ENCODE results near the gene TWNK. TPM values are rescaled to one million over a fixed set of nuclear protein-coding genes. Genes with fewer than 3 reads are reported as not detected.

The TWNK gene
- total and polyA plus RNA-seq, 9 of the 15 experiments (the other 6 are each of a cell fraction or from before 2014, with no cell fraction given), result 11.6 to 34.7 (median 17.4) TPM

GRCh38 chr10:100945754-100946153 lies 41.6 kb upstream of the TWNK start:
- no peak overlapping the region for H3K4me2 ChIP-seq (ENCODE audit: insufficient read depth, low read length)
- H3K4me1 ChIP-seq (replicated peaks in 1 of 2; ENCODE audit: control insufficient read depth in 2 of 2, insufficient read depth in 2 of 2, low read length in 2 of 2), result no peaks in the 10 kb centered on the region
- H3K9me3 ChIP-seq (replicated peaks; ENCODE audit: control insufficient read depth, insufficient read depth, low read depth, low read length), result no peaks in the 10 kb centered on the region
- POLR2A ChIA-PET, result no interaction called here
- H3K9ac ChIP-seq (ENCODE audit: insufficient read depth in 1 of 2, low read depth in 2 of 2, low read length in 2 of 2), result no peak overlapping the region
- no TSS peak for BruUV-seq (replicated peaks)
- no peaks in the 10 kb centered on the region for H3K9me1 ChIP-seq (ENCODE audit: control insufficient read depth, insufficient read depth, low read length)
- no peak overlapping the region for H3K27ac ChIP-seq (ENCODE audit: extremely low read depth, low read depth, low read length)
- FAIRE-seq, result no peak
- H2AFZ ChIP-seq (ENCODE audit: low read depth, low read length), result no peak overlapping the region
- DNase-seq (ENCODE audit: extremely low read depth in 1 of 4, low spot score in 3 of 4), result no peak
- no peaks in the 10 kb centered on the region for H4K20me1 ChIP-seq (replicated peaks; ENCODE audit: control insufficient read depth, insufficient read depth, low read length)
- no peak overlapping the region for H3K4me3 ChIP-seq
- H3K27me3 ChIP-seq (ENCODE audit: control insufficient read depth in 2 of 2, insufficient read depth in 2 of 2, low read length in 2 of 2), result no peaks in the 10 kb centered on the region
- no peak for TF ChIP-seq ARID3A (IDR thresholded peaks at IDR 0.05; ENCODE audit: borderline replicate concordance, low read depth, low read length)
- H3K79me2 ChIP-seq (ENCODE audit: control insufficient read depth, insufficient read depth, low read length), result no peaks in the 10 kb centered on the region
- intact Hi-C loops (cut with micrococcal nuclease), result no loop called here
- in situ Hi-C loops (cut with MboI), result no loop called here
- peaks cover 77% of the 10 kb centered on the region for H3K36me3 ChIP-seq (ENCODE audit: control insufficient read depth, insufficient read depth, low read length)
- CTCF ChIA-PET (ENCODE audit: low intra/inter-chr PET ratio), result no interaction called here
- no peak for ATAC-seq

GRCh38 chr10:100948916-100949315 lies 38.4 kb upstream of the TWNK start:
- DNase-seq (ENCODE audit: extremely low read depth in 1 of 4, low spot score in 3 of 4) (no peak), FAIRE-seq (no peak), ATAC-seq (no peak)
- H3K27me3 ChIP-seq (ENCODE audit: control insufficient read depth in 2 of 2, insufficient read depth in 2 of 2, low read length in 2 of 2), result no peaks in the 10 kb centered on the region
- no peak overlapping the region for H3K4me3 ChIP-seq
- H3K4me1 ChIP-seq (replicated peaks in 1 of 2; ENCODE audit: control insufficient read depth in 2 of 2, insufficient read depth in 2 of 2, low read length in 2 of 2), result no peaks in the 10 kb centered on the region
- H3K4me2 ChIP-seq (ENCODE audit: insufficient read depth, low read length), result no peak overlapping the region
- no peaks in the 10 kb centered on the region for H3K9me1 ChIP-seq (ENCODE audit: control insufficient read depth, insufficient read depth, low read length)
- H4K20me1 ChIP-seq (replicated peaks; ENCODE audit: control insufficient read depth, insufficient read depth, low read length), result no peaks in the 10 kb centered on the region
- peaks cover 64% of the 10 kb centered on the region for H3K36me3 ChIP-seq (ENCODE audit: control insufficient read depth, insufficient read depth, low read length)
- H3K27ac ChIP-seq (ENCODE audit: extremely low read depth, low read depth, low read length), result no peak overlapping the region
- H3K9me3 ChIP-seq (replicated peaks; ENCODE audit: control insufficient read depth, insufficient read depth, low read depth, low read length), result no peaks in the 10 kb centered on the region
- CTCF ChIA-PET (ENCODE audit: low intra/inter-chr PET ratio), result no interaction called here
- in situ Hi-C loops (cut with MboI), result no loop called here
- intact Hi-C loops (cut with micrococcal nuclease), result no loop called here
- 81% methylated on average over 3 of the region's 3 CpGs for WGBS (ENCODE audit: insufficient coverage, low coverage, missing lambda C conversion rate)
- no peaks in the 10 kb centered on the region for H3K79me2 ChIP-seq (ENCODE audit: control insufficient read depth, insufficient read depth, low read length)
- no peak overlapping the region for H2AFZ ChIP-seq (ENCODE audit: low read depth, low read length)
- H3K9ac ChIP-seq (ENCODE audit: insufficient read depth in 1 of 2, low read depth in 2 of 2, low read length in 2 of 2), result no peak overlapping the region
- BruUV-seq (replicated peaks), result no TSS peak
- POLR2A ChIA-PET, result no interaction called here
- TF ChIP-seq CBX3 (IDR thresholded peaks at IDR 0.05; ENCODE audit: borderline replicate concordance in 1 of 2, low read length in 2 of 2) (no peak), STAT5A (IDR thresholded peaks at IDR 0.05; ENCODE audit: borderline replicate concordance, low read length) (no peak), CBX1 (IDR thresholded peaks at IDR 0.05; ENCODE audit: low read depth) (no peak), EP300 (IDR thresholded peaks at IDR 0.05; ENCODE audit: low read length) (no peak), POLR2B (IDR thresholded peaks at IDR 0.05; ENCODE audit: low read depth, partially characterized antibody) (no peak), E2F8 (IDR thresholded peaks at IDR 0.05; ENCODE audit: low read depth, partially characterized antibody) (no peak), ZSCAN32 (CRISPR knock-in tag; IDR thresholded peaks at IDR 0.05) (no peak), ZBED1 (IDR thresholded peaks at IDR 0.05) (no peak), HDAC8 (tag; IDR thresholded peaks at IDR 0.05) (no peak)
- TF ChIP-seq, protein P1, sequence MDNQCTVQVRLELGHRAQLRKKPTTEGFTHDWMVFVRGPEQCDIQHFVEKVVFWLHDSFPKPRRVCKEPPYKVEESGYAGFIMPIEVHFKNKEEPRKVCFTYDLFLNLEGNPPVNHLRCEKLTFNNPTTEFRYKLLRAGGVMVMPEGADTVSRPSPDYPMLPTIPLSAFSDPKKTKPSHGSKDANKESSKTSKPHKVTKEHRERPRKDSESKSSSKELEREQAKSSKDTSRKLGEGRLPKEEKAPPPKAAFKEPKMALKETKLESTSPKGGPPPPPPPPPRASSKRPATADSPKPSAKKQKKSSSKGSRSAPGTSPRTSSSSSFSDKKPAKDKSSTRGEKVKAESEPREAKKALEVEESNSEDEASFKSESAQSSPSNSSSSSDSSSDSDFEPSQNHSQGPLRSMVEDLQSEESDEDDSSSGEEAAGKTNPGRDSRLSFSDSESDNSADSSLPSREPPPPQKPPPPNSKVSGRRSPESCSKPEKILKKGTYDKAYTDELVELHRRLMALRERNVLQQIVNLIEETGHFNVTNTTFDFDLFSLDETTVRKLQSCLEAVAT (IDR thresholded peaks at IDR 0.05), result no peak

Measured in K562 (cell line).